OCI-LY3 (cell line): Measurements from ENCODE around the gene TMEM72.

Source experiments
- CTCF ChIP-seq: fragments of 200-600, 300-600 bp; sonication (generic); IDR thresholded peaks from 2 replicates; pipeline ENCODE4 v1.5.1; 2014; ENCODE audit warnings: antibody characterized with exemption, low read length, low read depth
- EZH2phosphoT487 ChIP-seq: fragments of 200-600 bp; shearing (Covaris generic); IDR thresholded peaks from 2 replicates; pipeline ENCODE4 v1.6.1; 2018; ENCODE audit warnings: antibody characterized with exemption, mixed run types, low read depth

- TF ChIP-seq CTCF (no peak), EZH2phosphoT487 (no peak)
These were observed 66.4 kb downstream of the TMEM72 start for GRCh38 chr10:44977287-44978212.
